GM19463 (cell line): ENCODE measurements around the gene ITPR1.

Experiments
- ATAC-seq: cut with Tn5 transposase; IDR thresholded peaks from one replicate; pipeline ENCODE4 v1.9.1; 2021; ENCODE audit warnings: mild to moderate bottlenecking, moderate library complexity; ENCODE audit not compliant: unreplicated experiment

ITPR1 gene

DNA sequence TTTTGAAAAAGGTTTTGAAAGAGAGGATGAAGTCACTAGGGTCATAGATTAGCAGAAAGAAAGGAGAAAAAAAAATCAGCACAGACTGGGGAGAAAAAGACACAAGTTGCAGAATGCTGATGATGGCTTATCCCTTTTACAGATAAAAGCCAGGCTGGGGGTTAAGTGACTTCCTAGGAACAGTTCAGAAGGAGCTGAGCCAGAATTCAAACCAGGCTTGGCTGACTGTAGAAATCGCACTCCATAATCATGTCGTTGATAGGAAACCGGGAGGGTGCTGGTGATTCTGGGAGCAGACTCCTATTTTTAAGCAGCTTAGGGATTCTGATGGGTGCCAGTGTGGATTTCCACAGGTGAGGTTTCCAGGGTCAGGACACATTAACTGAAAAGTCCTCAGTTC, 326.6 kb downstream of the ITPR1 start:
- ATAC-seq = no peak

GRCh38 chr3:4820296-4821121, 327.4 kb downstream of the ITPR1 start:
- no peak for ATAC-seq

DNA sequence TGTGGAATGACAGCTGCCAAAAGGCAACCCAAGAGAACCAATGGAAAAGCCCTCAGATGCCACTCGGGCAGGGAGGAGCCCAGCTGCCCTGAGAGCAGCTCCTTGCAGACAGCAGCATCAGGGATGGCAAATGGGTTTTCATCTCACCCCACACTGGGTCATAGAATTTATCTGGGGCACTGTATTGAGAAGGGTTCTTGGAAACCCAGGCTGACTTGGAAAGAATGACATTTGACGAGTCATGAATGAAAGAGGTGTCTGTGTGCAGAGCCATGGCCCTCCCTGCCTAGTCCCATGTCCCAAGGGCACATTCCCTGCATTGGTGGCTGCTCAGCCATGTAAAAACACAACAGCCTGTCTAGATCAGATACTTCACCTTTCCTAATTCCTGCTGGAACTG, 328.2 kb downstream of the ITPR1 start:
- ATAC-seq = no peak

DNA sequence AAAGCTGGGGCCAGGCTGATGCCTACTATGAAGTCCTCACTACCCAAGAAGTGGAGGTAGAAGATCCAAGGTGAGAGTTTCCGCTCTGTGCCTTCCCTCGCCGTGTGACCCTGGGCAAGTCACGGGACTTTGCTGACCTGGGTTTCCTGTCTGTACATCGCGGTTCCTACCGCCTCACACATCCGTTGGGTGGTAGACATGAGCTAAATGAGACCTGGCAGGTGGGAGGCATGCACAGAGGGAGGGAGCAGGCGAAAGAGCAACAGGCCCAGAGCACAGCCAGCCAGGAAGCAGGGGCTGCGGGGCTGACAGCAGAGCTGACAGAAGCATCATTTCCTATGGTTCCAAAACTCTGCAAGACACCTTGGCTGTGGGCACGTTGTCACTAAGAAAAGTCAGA, 328.8 kb downstream of the ITPR1 start:
- peak; percentile 69 for ATAC-seq

DNA sequence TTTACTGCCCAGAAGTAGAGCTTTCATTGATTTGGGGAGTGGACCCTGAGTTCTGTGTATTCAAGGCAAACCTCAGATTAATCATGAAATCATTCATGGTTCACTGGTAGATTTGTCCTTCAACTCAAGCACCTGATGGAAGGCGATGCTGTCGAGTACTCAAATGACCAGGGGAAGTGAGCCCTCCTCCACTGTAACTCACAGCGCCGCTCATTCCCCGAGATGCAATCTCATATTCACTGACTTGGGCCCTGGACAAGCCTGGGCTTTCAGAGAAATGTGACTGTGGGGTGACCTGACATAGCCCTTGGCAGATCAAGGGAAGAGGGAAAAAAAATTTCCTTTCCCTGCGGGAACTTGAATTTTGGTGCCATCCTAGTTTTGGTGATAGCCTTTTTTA, 329.4 kb downstream of the ITPR1 start:
- no peak for ATAC-seq

GRCh38 chr3:4823385-4823784, 330.2 kb downstream of the ITPR1 start:
- ATAC-seq = no peak

GRCh38 chr3:4823986-4824925, 331.1 kb downstream of the ITPR1 start:
- ATAC-seq = no peak

DNA sequence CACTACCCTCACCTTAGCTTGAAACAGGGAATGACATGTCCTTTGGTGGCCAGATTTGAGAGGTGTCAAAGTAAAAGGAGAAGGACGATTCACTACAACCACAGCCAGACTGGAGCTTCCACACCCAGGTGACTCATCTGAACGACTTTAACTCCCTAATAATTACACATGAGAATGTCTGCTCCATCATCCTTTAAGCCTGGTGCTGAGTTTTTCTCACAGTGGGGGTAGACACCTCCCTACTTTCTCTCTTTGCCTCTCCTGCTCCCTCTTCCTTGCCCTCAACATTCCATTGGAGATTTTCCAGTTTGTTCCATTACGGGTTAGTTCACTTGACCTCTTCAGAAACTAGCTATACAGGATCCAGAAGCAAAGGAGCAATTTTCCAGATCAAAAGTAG, 331.8 kb downstream of the ITPR1 start:
- no peak for ATAC-seq

DNA sequence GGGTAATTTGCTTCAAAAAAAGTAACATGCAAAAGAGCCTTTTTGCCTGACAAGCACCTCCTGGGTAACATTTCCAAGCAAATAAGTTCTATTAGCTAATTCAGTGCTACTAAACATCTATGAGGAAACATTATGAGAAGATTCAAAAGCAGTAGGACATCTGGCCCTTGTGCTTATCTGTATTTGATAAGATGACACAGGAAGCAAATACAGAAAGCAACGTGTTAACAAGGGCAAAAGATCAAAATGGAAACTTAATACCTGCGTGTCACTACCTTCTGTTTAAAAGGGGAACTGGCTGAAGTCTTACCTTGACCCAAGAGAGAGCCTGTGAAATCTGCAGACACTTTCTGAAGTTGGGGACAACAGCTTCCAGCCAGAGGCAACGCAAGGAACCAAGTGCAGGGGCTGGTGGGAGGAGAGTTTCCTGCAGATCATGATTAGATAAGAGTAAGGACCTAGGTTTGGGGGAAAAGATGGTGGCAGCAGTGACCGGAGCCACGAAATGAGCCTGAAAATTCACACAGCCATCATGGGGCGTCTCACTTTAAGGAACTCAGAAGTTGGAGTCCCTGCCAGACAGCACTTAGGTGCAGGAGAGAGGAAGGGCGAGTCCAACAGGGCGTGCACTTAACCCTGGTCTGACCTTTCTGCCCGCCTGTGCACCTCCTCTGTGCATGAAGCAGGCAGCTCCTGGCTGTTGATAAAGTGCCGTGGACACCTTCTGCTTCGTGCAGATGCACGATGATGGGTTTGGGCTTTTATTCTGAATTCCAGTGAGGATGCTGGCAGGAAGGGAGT, 332.5 kb downstream of the ITPR1 start:
- ATAC-seq = no peak

- no peak for ATAC-seq
Measured at GRCh38 chr3:4826237-4827100, 333.3 kb downstream of the ITPR1 start.

- no peak for ATAC-seq
Measured at GRCh38 chr3:4827767-4828166, 334.6 kb downstream of the ITPR1 start.

- ATAC-seq = no peak
Measured at GRCh38 chr3:4828279-4829030, 335.3 kb downstream of the ITPR1 start.

DNA sequence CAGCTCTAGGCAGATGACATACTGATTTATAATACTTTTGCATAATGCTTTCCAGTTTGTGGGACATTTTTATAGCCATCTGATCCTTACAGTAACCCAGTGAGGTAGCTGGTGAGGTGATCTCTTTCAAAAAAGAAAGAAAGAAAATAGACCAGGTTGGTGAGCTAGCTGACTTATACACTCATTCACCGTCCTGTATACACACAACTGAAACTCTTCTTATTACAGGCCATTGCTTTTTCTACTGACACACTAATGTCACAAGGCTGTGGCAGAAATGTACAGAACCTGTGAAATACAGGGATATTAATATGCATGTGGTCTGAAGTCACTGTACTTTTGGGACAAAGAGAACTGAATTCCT, 335.9 kb downstream of the ITPR1 start:
- no peak for ATAC-seq

DNA sequence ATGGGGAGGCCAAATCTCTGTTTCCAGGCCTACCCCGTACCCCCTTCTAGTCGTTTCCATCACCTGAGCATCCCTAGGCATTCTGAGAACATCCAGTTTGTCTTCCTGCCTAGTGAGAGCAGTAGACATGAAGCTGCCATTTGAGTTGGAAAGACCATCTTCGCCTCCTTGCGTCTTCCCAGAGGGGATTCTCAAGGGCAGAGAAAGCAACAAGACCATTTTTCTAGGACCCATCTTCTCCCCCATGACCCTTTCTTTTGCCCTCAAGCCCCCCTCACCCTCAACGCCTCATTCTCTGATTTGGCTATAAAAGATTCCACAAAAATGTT, 337.4 kb downstream of the ITPR1 start:
- no peak for ATAC-seq

GRCh38 chr3:4831580-4831950, 338.4 kb downstream of the ITPR1 start:
- peak; percentile 14 for ATAC-seq

GRCh38 chr3:4833471-4833870, 340.3 kb downstream of the ITPR1 start:
- no peak for ATAC-seq

GRCh38 chr3:4834403-4834866, 341.3 kb downstream of the ITPR1 start:
- peak; percentile 45 for ATAC-seq

- no peak for ATAC-seq
Measured at GRCh38 chr3:4835616-4836043, 342.5 kb downstream of the ITPR1 start.

DNA sequence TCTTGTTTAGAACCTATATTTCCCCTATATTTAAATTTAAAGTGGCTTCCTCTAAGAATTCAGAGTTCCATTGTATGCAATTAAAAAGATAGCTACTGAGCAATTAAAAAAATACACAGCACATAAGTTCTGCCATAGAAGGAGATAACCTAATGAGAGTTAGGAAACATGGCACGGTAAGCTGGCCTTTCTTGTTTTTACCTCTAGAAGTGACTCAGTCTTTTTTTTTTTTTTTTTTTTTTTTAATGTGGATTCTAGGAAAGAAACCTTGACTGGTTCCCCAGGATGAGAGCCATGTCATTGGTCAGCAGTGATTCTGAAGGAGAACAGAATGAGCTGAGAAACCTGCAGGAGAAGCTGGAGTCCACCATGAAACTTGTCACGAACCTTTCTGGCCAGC, 343.4 kb downstream of the ITPR1 start:
- no peak for ATAC-seq
